Hippocampal formation (tissue), 2 donors: ENCODE data around the gene CBY3.
"Not testable (repeated sequence)": the region's sequence is repeated elsewhere in the genome, so short reads cannot be mapped to it uniquely, and the experiment has no call there.

Experiments used
- DNase-seq, 2 donors: peaks; one replicate each; lab custom pipeline; 2025; lab: John Stamatoyannopoulos, UW

CBY3 gene

GRCh38 chr5:179668391-179668790, 12.4 kb downstream of the CBY3 start:
- DNase-seq, result no peak

DNA sequence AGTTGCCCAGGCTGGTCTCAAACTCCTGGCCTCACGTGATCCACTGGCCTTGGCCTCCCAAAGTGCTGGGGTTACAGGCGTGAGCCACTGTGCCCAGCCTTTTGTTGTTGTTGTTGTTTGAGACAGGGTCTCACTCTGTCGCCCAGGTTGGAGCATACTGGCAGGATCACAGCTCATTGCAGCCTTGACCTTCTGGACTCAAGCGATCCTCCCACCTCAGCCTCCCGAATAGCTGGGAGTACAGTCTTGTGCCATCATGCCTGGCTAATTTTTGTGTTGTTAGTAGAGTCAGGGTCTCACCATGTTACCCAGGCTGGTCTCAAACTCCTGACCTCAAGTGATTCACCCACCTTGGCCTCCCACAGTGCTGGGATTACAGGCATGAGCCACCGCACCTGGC, 19.2 kb downstream of the CBY3 start:
- DNase-seq, result not testable (repeated sequence)

GRCh38 chr5:179658179-179658856, 22.5 kb downstream of the CBY3 start:
- DNase-seq, result not testable (repeated sequence)

DNA sequence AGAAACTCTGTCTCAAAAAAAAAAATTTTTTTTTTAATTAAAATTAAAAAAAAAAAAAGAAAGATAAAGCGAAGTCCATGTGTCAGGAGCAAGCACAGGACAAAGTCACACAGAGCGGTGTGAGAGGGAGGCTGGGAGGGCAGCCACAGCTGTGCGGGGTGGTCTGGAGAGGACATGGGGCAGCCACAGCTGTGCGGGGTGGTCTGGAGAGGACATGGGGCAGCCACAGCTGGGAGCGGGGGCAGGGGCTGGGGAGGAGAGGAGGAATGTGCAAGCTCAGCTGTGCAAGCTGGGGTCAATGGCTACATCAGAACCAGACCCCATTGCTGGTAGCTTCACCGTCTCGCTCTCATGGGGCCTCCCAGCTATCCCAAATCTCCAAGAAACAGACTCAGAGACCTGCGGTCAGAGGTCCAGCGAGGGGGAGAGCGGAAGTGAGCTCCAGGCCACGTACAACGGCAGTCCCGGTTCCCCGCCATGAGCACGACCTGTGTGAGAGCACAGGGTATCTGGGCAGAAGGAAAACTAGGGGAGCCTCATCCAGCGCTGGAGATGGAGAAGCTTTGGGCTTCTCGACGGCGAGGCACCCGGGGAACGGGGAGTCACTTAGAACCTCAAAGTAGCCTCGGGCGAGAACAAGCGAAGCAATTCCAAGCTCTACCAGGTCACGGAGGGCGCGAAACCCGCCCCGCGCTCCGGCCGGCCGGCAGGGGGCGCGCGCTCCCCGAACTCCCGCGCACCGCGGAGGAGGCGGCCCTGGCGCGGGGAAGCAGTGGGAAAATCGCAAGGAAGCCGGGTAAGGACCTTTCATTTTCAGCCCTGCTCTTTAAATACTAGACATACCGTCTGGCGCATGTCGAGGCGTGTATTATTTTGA, 23.3 kb downstream of the CBY3 start:
- not testable (repeated sequence) for DNase-seq

DNA sequence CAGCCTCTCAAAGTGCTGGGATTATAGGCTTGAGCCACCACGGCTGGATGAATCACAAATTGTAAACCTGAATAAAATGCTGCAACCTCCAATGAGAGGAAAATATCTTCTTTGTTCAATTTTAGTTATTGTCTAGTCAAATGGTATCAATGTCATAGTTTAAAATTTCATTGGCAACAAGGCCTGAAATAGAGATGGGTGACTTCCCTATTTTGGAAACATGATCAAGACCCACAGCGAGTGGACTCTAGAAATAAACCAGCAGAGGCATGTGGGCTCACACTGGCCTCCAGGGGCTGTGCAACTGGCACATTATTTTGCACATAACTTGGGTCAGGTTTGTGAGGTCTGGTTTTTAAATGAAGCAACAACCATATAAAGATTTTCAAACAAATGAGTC, 27.7 kb downstream of the CBY3 start:
- DNase-seq, result not testable (repeated sequence)

DNA sequence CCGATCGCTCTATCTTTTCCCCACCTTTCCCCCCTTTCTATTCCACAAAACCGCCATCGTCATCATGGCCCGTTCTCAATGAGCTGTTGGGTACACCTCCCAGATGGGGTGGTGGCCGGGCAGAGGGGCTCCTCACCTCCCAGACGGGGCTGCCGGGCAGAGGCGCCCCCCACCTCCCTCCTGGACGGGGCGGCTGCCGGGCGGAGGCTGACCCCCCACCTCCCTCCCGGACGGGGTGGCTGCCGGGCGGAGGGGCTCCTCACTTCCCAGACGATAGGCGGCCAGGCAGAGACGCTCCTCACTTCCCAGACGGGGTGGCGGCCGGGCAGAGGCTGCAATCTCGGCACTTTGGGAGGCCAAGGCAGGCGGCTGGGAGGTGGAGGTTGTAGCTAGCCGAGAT, 30.6 kb downstream of the CBY3 start:
- not testable (repeated sequence) for DNase-seq

GRCh38 chr5:179649166-179649703, 31.6 kb downstream of the CBY3 start:
- DNase-seq, result not testable (repeated sequence)

GRCh38 chr5:179648410-179648809, 32.4 kb downstream of the CBY3 start:
- DNase-seq, result no peak

DNA sequence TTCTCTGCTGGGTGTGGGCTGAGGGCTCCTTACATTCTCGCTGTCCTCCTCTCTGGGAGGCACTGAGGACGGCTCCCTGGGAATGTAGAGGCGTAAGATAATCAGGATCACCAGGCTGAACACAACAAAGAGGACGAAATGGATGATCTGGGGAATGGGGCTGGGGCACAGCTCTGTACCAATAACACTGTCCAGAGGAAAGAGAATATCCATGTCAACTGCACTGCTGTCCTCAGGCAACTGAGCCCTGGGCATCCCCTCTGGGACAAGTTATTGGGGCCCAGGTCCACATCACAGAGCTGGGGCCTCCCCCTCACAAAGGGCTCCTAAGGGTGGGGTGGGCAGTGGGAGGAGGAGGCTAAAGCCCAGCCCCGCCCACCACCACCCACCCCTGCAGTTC, 36.1 kb downstream of the CBY3 start:
- not testable (repeated sequence) for DNase-seq

- not testable (repeated sequence) for DNase-seq
These were observed 37.5 kb downstream of the CBY3 start for GRCh38 chr5:179643141-179643920.

- not testable (repeated sequence) for DNase-seq
These were observed 38.2 kb downstream of the CBY3 start for GRCh38 chr5:179642626-179643025.

DNA sequence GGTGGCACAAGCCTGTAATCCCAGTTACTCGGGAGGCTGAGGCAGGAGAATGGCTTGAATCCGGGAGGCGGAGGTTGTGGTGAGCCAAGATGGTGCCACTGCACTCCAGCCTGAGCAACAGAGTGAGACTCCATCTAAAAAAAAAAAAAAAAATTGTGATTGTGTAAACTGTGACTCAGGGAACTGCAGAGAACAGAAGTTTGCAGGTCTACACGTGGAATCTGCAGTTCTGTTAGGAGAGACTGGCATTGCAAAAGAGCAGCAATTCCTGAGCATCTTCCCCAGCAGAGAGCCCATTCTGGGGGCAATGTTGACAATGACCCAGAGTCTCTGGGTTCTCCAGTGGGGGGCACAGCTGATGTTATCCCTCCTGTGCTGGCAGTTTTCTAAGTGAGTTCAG, 39.1 kb downstream of the CBY3 start:
- DNase-seq, result not testable (repeated sequence)

DNA sequence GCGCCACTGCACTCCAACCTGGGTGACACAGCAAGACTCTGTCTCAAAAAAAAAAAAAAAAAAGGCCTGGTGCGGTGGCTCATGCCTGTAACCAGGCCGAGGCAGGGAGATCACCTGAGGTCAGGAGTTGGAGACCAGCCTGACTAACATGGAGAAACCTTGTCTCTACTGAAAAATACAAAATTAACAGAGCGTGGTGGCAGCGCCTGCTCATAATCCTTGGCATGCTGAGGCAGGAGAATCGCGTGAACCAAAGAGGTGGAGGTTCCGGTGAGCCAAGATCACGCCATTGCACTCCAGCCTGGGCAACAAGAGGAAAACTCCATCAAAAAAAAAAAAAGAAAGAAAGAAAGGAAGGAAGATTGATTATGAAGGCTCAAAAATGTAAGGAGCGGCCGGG, 41.5 kb downstream of the CBY3 start:
- not testable (repeated sequence) for DNase-seq

DNA sequence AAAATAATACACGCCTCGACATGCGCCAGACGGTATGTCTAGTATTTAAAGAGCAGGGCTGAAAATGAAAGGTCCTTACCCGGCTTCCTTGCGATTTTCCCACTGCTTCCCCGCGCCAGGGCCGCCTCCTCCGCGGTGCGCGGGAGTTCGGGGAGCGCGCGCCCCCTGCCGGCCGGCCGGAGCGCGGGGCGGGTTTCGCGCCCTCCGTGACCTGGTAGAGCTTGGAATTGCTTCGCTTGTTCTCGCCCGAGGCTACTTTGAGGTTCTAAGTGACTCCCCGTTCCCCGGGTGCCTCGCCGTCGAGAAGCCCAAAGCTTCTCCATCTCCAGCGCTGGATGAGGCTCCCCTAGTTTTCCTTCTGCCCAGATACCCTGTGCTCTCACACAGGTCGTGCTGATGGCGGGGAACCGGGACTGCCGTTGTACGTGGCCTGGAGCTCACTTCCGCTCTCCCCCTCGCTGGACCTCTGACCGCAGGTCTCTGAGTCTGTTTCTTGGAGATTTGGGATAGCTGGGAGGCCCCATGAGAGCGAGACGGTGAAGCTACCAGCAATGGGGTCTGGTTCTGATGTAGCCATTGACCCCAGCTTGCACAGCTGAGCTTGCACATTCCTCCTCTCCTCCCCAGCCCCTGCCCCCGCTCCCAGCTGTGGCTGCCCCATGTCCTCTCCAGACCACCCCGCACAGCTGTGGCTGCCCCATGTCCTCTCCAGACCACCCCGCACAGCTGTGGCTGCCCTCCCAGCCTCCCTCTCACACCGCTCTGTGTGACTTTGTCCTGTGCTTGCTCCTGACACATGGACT, 46.3 kb downstream of the CBY3 start:
- DNase-seq, result not testable (repeated sequence)

DNA sequence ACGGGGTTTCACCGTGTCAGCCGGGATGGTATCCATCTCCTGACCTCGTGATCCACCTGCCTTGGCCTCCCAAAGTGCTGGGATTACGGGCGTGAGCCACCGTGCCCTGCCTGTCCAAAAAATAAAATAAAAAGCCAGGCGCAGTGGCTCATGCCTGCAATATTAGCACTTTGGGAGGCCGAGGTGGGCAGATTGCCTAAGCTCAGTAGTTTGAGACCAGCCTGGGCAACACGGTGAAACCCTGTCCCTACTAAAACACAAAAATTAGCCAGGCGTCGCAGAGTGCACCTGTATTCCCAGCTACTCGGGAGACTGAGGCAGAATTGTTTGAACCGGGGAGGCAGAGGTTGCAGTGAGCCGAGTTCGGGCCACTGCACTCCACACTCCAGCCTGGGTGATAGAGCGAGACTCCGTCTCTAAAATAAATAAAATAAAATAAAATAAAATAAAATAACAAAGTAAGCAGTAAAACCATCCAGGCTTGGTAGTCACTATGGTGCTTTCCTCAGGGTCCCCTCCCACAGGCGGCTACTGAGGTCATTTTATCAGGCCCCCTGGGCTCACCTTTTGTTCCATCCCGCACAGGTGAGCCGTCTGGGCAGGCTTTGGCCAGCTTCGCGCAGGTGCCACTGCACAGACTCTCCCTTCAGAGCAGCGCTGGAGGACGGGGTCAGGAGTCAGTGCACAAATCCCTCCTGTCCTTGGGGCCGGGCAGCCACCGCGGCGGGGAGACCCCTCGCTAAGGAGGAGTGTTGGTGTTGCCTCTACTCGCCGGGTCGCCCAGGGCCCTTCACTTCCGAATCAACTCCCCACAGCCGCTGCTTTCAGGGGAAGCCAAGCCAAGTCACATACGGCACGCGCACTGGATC, 47.1 kb downstream of the CBY3 start:
- DNase-seq, result not testable (repeated sequence)
